H1 (cell line): ENCODE results near the gene SIRT7. TPM values are rescaled to one million over a fixed set of nuclear protein-coding genes. Genes with fewer than 3 reads are reported as not detected.

Experiments used
- CHD7 ChIP-seq: fragments of 300-600 bp; sonication (generic); IDR thresholded peaks from 2 replicates; pipeline ENCODE4 v1.7.1; 2012; ENCODE audit warnings: low read length, moderate library complexity, mild to moderate bottlenecking, inconsistent platforms; ENCODE audit not compliant: insufficient replicate concordance
- HDAC2 ChIP-seq, 2 experiments: fragments of 300-600 bp in 1 of 2; sonication (generic) in 1 of 2; IDR thresholded peaks; 2 replicates each; pipeline ENCODE4 v1.6.1; 2011 to 2012; ENCODE audit warnings: low read depth in 2 of 2, low read length in 2 of 2, mild to moderate bottlenecking in 2 of 2, moderate library complexity in 2 of 2, borderline replicate concordance in 1 of 2, inconsistent platforms in 1 of 2
- KDM4A ChIP-seq: IDR thresholded peaks from one replicate; pipeline ENCODE4 v1.7.1; 2012; ENCODE audit warnings: low read depth, mild to moderate bottlenecking, moderate library complexity, low read length, inconsistent platforms; ENCODE audit not compliant: severe bottlenecking
- RNF2 ChIP-seq: fragments of 200-900, 300-1000 bp; sonication (generic); IDR thresholded peaks from 2 replicates; pipeline ENCODE4 v1.7.1; 2016; ENCODE audit warnings: borderline replicate concordance, low read depth, mild to moderate bottlenecking, antibody characterized with exemption, low read length; ENCODE audit not compliant: poor library complexity, severe bottlenecking; ENCODE audit errors: missing control alignments
- polyA plus RNA-seq, 7 experiments: library from polyadenylated mRNA; depleted of rRNA in 3 of 7; stranded (reverse) in 5 of 7; unstranded in 2 of 7; fragments of >200 nt in 5 of 7; fragments of 200-250 nt in 2 of 7; gene quantifications; 1 replicate in 5 of 7; 2 replicates in 1 of 7; 4 replicates in 1 of 7; pipeline versions ENCODE4 v1.2.1 to v1.2.3, GENCODE V29; 2011 to 2013; ENCODE audit warnings: missing spikeins in 2 of 7, mixed read lengths in 2 of 7
- total RNA-seq: library from RNA; stranded (reverse); fragmentation: NEBNext Ultra II Directional; extraction: Animal tissue kit (Norgen Biotek cat#: 25700); gene quantifications from 2 replicates; pipeline ENCODE4 v1.2.1, GENCODE V29; 2021

The SIRT7 gene
- total and polyA plus RNA-seq, 2 of the 8 experiments (the other 6 are each of a cell fraction or from before 2014, with no cell fraction given): 5.8 to 16.6 TPM

- TF ChIP-seq CHD7 (no peak), HDAC2 (IDR thresholded peaks at IDR 0.05; ENCODE audit: borderline replicate concordance in 1 of 2, low read depth in 2 of 2, low read length in 2 of 2) (no peak), RNF2 (no peak), KDM4A (no peak)
These were observed 49.2 kb upstream of the SIRT7 start (continued) for GRCh38 chr17:81967244-81967532.
